Endodermal cell (in vitro differentiated cells): Measurements from ENCODE around the gene RPL10A. TPM values are rescaled to one million over a fixed set of nuclear protein-coding genes. Genes with fewer than 3 reads are reported as not detected.

Experiments used
- DNase-seq: peaks from one replicate; pipeline ENCODE4 v3.0.0-alpha.2; 2017
- H3K27ac ChIP-seq: 2 replicates; pipeline ENCODE4 v1.5.1; 2013; ENCODE audit warnings: mild to moderate bottlenecking, low read depth, low read length, moderate library complexity
- H3K27me3 ChIP-seq: 2 replicates; pipeline ENCODE4 v1.6.1; 2013; ENCODE audit warnings: mild to moderate bottlenecking, low read length, moderate library complexity; ENCODE audit not compliant: insufficient read depth, control insufficient read depth, poor library complexity, severe bottlenecking
- H3K36me3 ChIP-seq: 2 replicates; pipeline ENCODE4 v1.7.0; 2013; ENCODE audit warnings: mild to moderate bottlenecking, low read length, moderate library complexity; ENCODE audit not compliant: control insufficient read depth, insufficient read depth
- H3K4me1 ChIP-seq: one replicate; pipeline ENCODE4 v1.7.0; 2013; ENCODE audit warnings: low read length; ENCODE audit not compliant: control insufficient read depth, insufficient read depth
- H3K4me3 ChIP-seq: 2 replicates; pipeline ENCODE4 v1.5.1; 2013; ENCODE audit warnings: mild to moderate bottlenecking, low read length, moderate library complexity
- H3K9ac ChIP-seq: 2 replicates; pipeline ENCODE4 v1.6.1; 2013; ENCODE audit warnings: mild to moderate bottlenecking, low read length, moderate library complexity; ENCODE audit not compliant: poor library complexity, severe bottlenecking; ENCODE audit errors: extremely low read depth
- H3K9me3 ChIP-seq: 2 replicates; pipeline ENCODE4 v1.6.1; 2013; ENCODE audit warnings: mild to moderate bottlenecking, low read length, moderate library complexity; ENCODE audit not compliant: control insufficient read depth
- H3K27ac Mint-ChIP-seq: 2 replicates; pipeline ENCODE4 v1.8.0; 2020; ENCODE audit warnings: mixed read lengths
- H3K27me3 Mint-ChIP-seq: 2 replicates; pipeline ENCODE4 v1.8.0; 2021; ENCODE audit warnings: mild to moderate bottlenecking, mixed read lengths; ENCODE audit not compliant: insufficient read depth
- H3K36me3 Mint-ChIP-seq: 2 replicates; pipeline ENCODE4 v1.8.0; 2020; ENCODE audit warnings: low read depth, mixed read lengths
- H3K4me1 Mint-ChIP-seq: 2 replicates; pipeline ENCODE4 v1.8.0; 2020; ENCODE audit warnings: mixed read lengths
- H3K4me3 Mint-ChIP-seq: 2 replicates; pipeline ENCODE4 v1.8.0; 2020; ENCODE audit warnings: mild to moderate bottlenecking, moderate library complexity, mixed read lengths
- H3K9me3 Mint-ChIP-seq: 2 replicates; pipeline ENCODE4 v1.8.0; 2020; ENCODE audit warnings: mild to moderate bottlenecking, mixed read lengths
- WGBS, 2 experiments: methylation state at CpG; one replicate each; pipeline versions ENCODE4 v1.1.5 to v1.1.7; 2013; ENCODE audit warnings: missing lambda C conversion rate in 2 of 2, mixed read lengths in 1 of 2; ENCODE audit not compliant: insufficient coverage in 1 of 2, insufficient read length in 1 of 2; 5-methylcytosine and 5-hydroxymethylcytosine counted together
- total RNA-seq, 2 donors: library from RNA; stranded (reverse); fragmentation: NEBNext Ultra II Directional in 1 of 2; extraction: Animal tissue kit (Norgen Biotek cat#: 25700) in 1 of 2; gene quantifications; 2 replicates in 1 of 2; 3 replicates in 1 of 2; pipeline ENCODE4 v1.2.1, GENCODE V29; 2021
- TF ChIP-seq, protein P1 (sequence below): fragments of 200-600 bp; sonication (generic); conservative IDR thresholded peaks from 2 replicates; pipeline ENCODE4 v1.5.0; 2021; ENCODE audit warnings: antibody characterized with exemption, mild to moderate bottlenecking

Gene RPL10A
- total RNA-seq, 2 donors from 2014 or later, result 1,411 to 1,652 TPM

DNA sequence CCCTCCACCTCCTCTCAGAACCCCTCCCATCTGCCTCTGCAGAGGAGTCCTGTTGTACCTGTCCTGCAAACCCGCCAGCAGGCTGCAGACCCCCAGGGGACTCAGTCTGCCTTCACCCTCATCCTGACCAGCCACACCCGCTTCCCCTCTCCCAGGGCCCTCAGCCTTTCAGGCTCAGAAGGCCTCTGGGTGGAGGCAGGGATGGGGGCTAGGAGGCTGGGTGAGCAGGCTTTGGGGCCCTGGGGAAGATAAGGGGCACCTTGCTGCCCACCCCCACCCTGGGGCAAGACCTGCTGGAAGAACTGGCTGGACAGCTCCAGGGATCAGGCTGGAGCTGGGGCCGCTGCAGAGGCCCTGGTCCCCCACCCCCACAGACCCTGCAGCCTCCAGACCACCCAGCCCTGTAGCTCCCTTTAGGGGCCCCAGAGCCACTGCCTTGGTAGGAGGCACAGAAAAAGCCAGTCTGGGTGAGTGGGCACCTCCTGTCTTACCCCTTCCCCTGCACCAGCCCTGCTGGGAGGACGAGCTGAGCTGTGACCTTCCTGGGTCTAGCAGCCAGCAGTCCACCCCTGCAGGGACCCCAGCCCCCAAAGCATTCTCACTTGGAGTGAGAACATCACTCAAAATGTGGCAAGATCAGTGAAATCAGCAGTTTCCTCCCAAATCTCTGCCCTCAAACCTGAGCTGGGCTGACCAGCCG lies 23.5 kb downstream of the RPL10A start:
- H3K9me3 Mint-ChIP-seq, result no peaks in the 10 kb centered on the region
- TF ChIP-seq, protein P1, sequence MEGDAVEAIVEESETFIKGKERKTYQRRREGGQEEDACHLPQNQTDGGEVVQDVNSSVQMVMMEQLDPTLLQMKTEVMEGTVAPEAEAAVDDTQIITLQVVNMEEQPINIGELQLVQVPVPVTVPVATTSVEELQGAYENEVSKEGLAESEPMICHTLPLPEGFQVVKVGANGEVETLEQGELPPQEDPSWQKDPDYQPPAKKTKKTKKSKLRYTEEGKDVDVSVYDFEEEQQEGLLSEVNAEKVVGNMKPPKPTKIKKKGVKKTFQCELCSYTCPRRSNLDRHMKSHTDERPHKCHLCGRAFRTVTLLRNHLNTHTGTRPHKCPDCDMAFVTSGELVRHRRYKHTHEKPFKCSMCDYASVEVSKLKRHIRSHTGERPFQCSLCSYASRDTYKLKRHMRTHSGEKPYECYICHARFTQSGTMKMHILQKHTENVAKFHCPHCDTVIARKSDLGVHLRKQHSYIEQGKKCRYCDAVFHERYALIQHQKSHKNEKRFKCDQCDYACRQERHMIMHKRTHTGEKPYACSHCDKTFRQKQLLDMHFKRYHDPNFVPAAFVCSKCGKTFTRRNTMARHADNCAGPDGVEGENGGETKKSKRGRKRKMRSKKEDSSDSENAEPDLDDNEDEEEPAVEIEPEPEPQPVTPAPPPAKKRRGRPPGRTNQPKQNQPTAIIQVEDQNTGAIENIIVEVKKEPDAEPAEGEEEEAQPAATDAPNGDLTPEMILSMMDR, result no peak
- H3K36me3 Mint-ChIP-seq, result no peaks in the 10 kb centered on the region
- no peaks in the 10 kb centered on the region for H3K27me3 Mint-ChIP-seq
- peak; percentile 75 for DNase-seq
- Histone ChIP-seq H3K36me3 (no peaks in the 10 kb centered on the region), H3K9ac (no peak overlapping the region), H3K27ac (peak overlapping the region; percentile 22), H3K4me3 (no peak overlapping the region), H3K27me3 (no peaks in the 10 kb centered on the region), H3K9me3 (no peaks in the 10 kb centered on the region), H3K4me1 (peaks cover 31% of the 10 kb centered on the region)
- H3K27ac Mint-ChIP-seq, result no peak overlapping the region
- H3K4me1 Mint-ChIP-seq, result peaks cover 60% of the 10 kb centered on the region
- WGBS, 2 experiments, result 65% methylated on average over 5 of the region's 5 CpGs; no CpG with 5 or more reads in 1 of the 2 experiments
- no peak overlapping the region for H3K4me3 Mint-ChIP-seq

DNA sequence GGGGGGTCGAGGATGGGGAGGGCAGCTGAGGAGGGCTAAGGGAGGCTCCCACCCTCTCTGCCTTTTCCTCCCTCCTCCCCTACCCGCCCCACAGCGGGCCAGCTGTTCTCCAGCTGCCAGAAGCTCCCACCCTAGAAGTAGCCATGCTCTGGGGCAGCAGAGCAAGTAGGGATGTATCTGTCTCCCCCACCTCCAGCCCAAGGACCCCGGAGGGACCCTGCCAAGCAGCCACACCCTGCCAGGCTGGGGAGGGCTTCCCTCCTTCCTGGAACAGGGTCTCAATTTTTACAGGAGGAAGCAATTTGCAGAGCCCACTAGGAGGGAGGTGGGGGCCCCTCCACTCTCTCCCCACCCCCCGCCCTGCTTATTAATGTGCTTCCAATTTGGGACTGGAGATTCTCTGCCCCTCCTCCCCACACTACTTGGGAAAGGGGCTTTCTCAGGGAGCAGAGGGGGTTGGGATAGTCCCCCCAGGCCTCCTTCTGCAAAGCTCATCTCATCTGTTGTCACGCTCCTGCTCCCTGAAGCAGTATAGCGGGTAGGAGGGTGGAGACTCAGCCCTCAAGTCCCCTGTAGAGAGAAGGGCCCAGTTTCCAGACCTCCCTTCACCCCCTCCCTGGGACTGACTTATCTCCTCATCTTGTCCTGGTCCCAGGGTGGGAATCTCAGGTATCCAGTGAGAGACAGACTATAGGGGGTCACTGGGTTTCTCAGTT lies 24.2 kb downstream of the RPL10A start:
- Histone ChIP-seq H3K36me3 (no peaks in the 10 kb centered on the region), H3K27me3 (no peaks in the 10 kb centered on the region), H3K4me1 (peaks cover 31% of the 10 kb centered on the region), H3K9me3 (no peaks in the 10 kb centered on the region), H3K9ac (no peak overlapping the region), H3K4me3 (no peak overlapping the region), H3K27ac (peak overlapping the region; percentile 32)
- Mint-ChIP-seq H3K4me3 (no peak overlapping the region), H3K27me3 (no peaks in the 10 kb centered on the region), H3K27ac (no peak overlapping the region), H3K4me1 (peaks cover 57% of the 10 kb centered on the region), H3K36me3 (no peaks in the 10 kb centered on the region), H3K9me3 (no peaks in the 10 kb centered on the region)
- 39 to 67% methylated on average over 1 to 6 of the region's 7 CpGs for WGBS, 2 experiments
- DNase-seq, result no peak
- TF ChIP-seq, protein P1, result no peak

DNA sequence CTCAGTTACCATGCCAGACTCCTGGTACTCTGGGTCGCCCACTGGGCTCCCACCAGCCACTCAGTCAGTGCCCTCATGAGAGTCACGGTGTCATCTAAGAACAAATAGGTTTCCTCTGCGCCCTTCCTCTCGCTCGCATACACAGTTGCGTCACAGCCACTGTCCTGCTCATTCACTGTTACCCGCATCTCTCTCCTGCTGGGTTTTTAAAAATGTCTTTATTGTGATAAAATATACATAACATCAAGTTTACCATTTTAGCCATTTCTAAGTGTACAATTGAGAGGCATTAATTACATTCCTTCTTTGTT lies 24.7 kb downstream of the RPL10A start:
- Mint-ChIP-seq H3K36me3 (no peaks in the 10 kb centered on the region), H3K27ac (no peak overlapping the region), H3K9me3 (no peaks in the 10 kb centered on the region), H3K4me3 (no peak overlapping the region), H3K4me1 (peaks cover 53% of the 10 kb centered on the region), H3K27me3 (no peaks in the 10 kb centered on the region)
- H3K27ac ChIP-seq, result no peak overlapping the region
- TF ChIP-seq, protein P1, result no peak
- no peak overlapping the region for H3K9ac ChIP-seq
- no peaks in the 10 kb centered on the region for H3K27me3 ChIP-seq
- no peak overlapping the region for H3K4me3 ChIP-seq
- H3K36me3 ChIP-seq, result no peaks in the 10 kb centered on the region
- H3K4me1 ChIP-seq, result peaks cover 31% of the 10 kb centered on the region
- 78 to 88% methylated on average over 1 to 6 of the region's 7 CpGs for WGBS, 2 experiments
- H3K9me3 ChIP-seq, result no peaks in the 10 kb centered on the region
- DNase-seq, result no peak
